K562 (cell line): ENCODE results near the gene F11R. TPM values are rescaled to one million over a fixed set of nuclear protein-coding genes. Genes with fewer than 3 reads are reported as not detected.

Experiments
- ATF1 ChIP-seq, 2 experiments: fragments of 450-650 bp in 1 of 2; IDR thresholded peaks; 2 replicates each; pipeline ENCODE4 v1.6.1; 2016; ENCODE audit warnings: missing compliant biosample characterization in 1 of 2, missing genetic modification characterization in 1 of 2
- CC2D1A ChIP-seq: fragments of 450-650 bp; IDR thresholded peaks from 2 replicates; pipeline ENCODE4 v1.6.1; 2017; ENCODE audit warnings: mild to moderate bottlenecking
- E2F1 ChIP-seq: sonication (generic); formaldehyde crosslinking; IDR thresholded peaks from 2 replicates; pipeline ENCODE4 v1.8.1; 2023; ENCODE audit warnings: mild to moderate bottlenecking, missing genetic modification reagents, moderate library complexity
- JUND ChIP-seq, 2 experiments: IDR thresholded peaks; 2 replicates in 1 of 2; 3 replicates in 1 of 2; pipeline ENCODE4 v1.6.1; 2011; ENCODE audit warnings: borderline replicate concordance in 2 of 2, low read depth in 2 of 2, low read length in 2 of 2, improper control_type of control experiment in 1 of 2, missing biosample characterization in 1 of 2, missing genetic modification characterization in 1 of 2, missing genetic modification reagents in 1 of 2
- MAFG ChIP-seq: fragments of 450-650 bp; conservative IDR thresholded peaks from 2 replicates; pipeline ENCODE4 v1.6.1; 2016; ENCODE audit warnings: missing genetic modification characterization, missing compliant biosample characterization
- MAZ ChIP-seq, 2 experiments: fragments of 450-650 bp in 1 of 2; sonication (generic) in 1 of 2; formaldehyde crosslinking; IDR thresholded peaks in 1 of 2; conservative IDR thresholded peaks in 1 of 2; 2 replicates each; pipeline versions ENCODE4 v1.4.0 to v1.5.0; 2020; ENCODE audit warnings: mild to moderate bottlenecking in 1 of 2, missing genetic modification reagents in 1 of 2
- NBN ChIP-seq: fragments of 450-650 bp; IDR thresholded peaks from 2 replicates; pipeline ENCODE4 v1.6.1; 2016; ENCODE audit warnings: low read depth, mild to moderate bottlenecking
- PCBP1 ChIP-seq: fragments of 200-400 bp; formaldehyde crosslinking; IDR thresholded peaks from 2 replicates; pipeline ENCODE4 v1.6.1; 2018; ENCODE audit warnings: mild to moderate bottlenecking, low read depth, low read length; ENCODE audit not compliant: poor library complexity, severe bottlenecking
- RBM15 ChIP-seq: fragments of 200-400 bp; formaldehyde crosslinking; IDR thresholded peaks from 2 replicates; pipeline ENCODE4 v1.6.1; 2018; ENCODE audit warnings: mild to moderate bottlenecking, low read length, moderate library complexity; ENCODE audit not compliant: insufficient read depth
- RBM17 ChIP-seq: fragments of 200-400 bp; formaldehyde crosslinking; IDR thresholded peaks from 2 replicates; pipeline ENCODE4 v1.6.1; 2017; ENCODE audit warnings: low read depth, mild to moderate bottlenecking, low read length, borderline replicate concordance
- RBM25 ChIP-seq: fragments of 200-400 bp; formaldehyde crosslinking; IDR thresholded peaks from 2 replicates; pipeline ENCODE4 v1.6.1; 2018; ENCODE audit warnings: low read length, low read depth, moderate library complexity; ENCODE audit not compliant: severe bottlenecking
- TFE3 ChIP-seq: fragments of 450-650 bp; formaldehyde crosslinking; IDR thresholded peaks from 2 replicates; pipeline ENCODE4 v1.4.0; 2020; ENCODE audit warnings: mild to moderate bottlenecking, mixed read lengths
- ZBTB2 ChIP-seq: fragments of 450-650 bp; IDR thresholded peaks from 2 replicates; pipeline ENCODE4 v1.6.1; 2016; ENCODE audit warnings: antibody characterized with exemption
- ZFP91 ChIP-seq: sonication (generic); formaldehyde crosslinking; IDR thresholded peaks from 2 replicates; pipeline ENCODE4 v1.8.0; 2022; ENCODE audit warnings: mild to moderate bottlenecking, missing genetic modification reagents
- ZNF134 ChIP-seq: fragments of 250-450 bp; sonication (Bioruptor Pico); conservative IDR thresholded peaks from 2 replicates; pipeline ENCODE4 v1.4.0; 2020
- ZNF175 ChIP-seq: fragments of 200-800 bp; sonication (Bioruptor generic); IDR thresholded peaks from 2 replicates; pipeline ENCODE4 v1.6.1; 2016; ENCODE audit warnings: low read depth, mild to moderate bottlenecking, missing genetic modification characterization, missing compliant biosample characterization
- ZNF274 ChIP-seq: IDR thresholded peaks from 2 replicates; pipeline ENCODE4 v1.6.1; 2011; ENCODE audit warnings: low read depth, mild to moderate bottlenecking, low read length, moderate library complexity, borderline replicate concordance
- ZNF282 ChIP-seq: sonication (generic); formaldehyde crosslinking; IDR thresholded peaks from 2 replicates; pipeline ENCODE4 v1.8.1; 2023; ENCODE audit warnings: missing genetic modification reagents
- ZNF311 ChIP-seq: fragments of 250-450 bp; sonication (Bioruptor Pico); IDR thresholded peaks from 2 replicates; pipeline ENCODE4 v1.4.0; 2020; ENCODE audit warnings: mild to moderate bottlenecking, moderate library complexity
- ZNF589 ChIP-seq: fragments of 200-800 bp; sonication (Bioruptor generic); IDR thresholded peaks from 2 replicates; pipeline ENCODE4 v1.6.1; 2016; ENCODE audit warnings: low read depth, missing genetic modification characterization, missing compliant biosample characterization
- ZNF778 ChIP-seq: fragments of 450-650 bp; formaldehyde crosslinking; IDR thresholded peaks from 2 replicates; pipeline ENCODE4 v1.4.0; 2020; ENCODE audit warnings: mild to moderate bottlenecking, moderate library complexity
- polyA plus RNA-seq, 8 experiments: library from polyadenylated mRNA; depleted of rRNA in 4 of 8; stranded (reverse) in 5 of 8; unstranded in 3 of 8; fragments of >200 nt; fragmentation: Nextera tagmentation in 2 of 8; fragmentation: Illumina TruSeq in 1 of 8; extraction: Ambion mirVana in 2 of 8; extraction: Trizol in 1 of 8; gene quantifications; 2 replicates each; pipeline versions ENCODE4 v1.2.1 to v1.2.3, GENCODE V29; 2011 to 2014; ENCODE audit warnings: inconsistent platforms in 1 of 8, missing spikeins in 1 of 8
- total RNA-seq, 7 experiments: library from RNA; depleted of rRNA in 6 of 7; stranded (reverse); fragments of >200 nt in 6 of 7; fragmentation: Illumina TruSeq in 2 of 7; extraction: Trizol in 2 of 7; gene quantifications; 2 replicates each; pipeline versions ENCODE4 v1.2.1 to v1.2.3, GENCODE V29; 2011 to 2021; ENCODE audit warnings: low replicate concordance in 1 of 7

F11R gene
- total and polyA plus RNA-seq, 9 of the 15 experiments (the other 6 are each of a cell fraction or from before 2014, with no cell fraction given), result 27.4 to 187 (median 52.5) TPM

- TF ChIP-seq ZNF274 (no peak), CC2D1A (peak; percentile 65; the same call in 1 of the 2 replicates), JUND (IDR thresholded peaks at IDR 0.05; ENCODE audit: borderline replicate concordance, low read depth, low read length) (peak; percentile 89), JUND (tag; IDR thresholded peaks at IDR 0.05; ENCODE audit: borderline replicate concordance, low read depth, low read length) (peak; percentile 82; the same call in 1 of the 3 replicates), ZNF311 (CRISPR knock-in tag) (0 out of 2 replicates have a peak, but pooled peaks have one; percentile 14), ZNF175 (CRISPR knock-in tag) (peak; percentile 77), NBN (peak; percentile 88), RBM17 (no peak), RBM15 (no peak), ATF1 (CRISPR knock-in tag; IDR thresholded peaks at IDR 0.05) (no peak), ATF1 (tag; IDR thresholded peaks at IDR 0.05) (peak; percentile 91), ZNF282 (no peak), ZFP91 (CRISPR knock-in tag) (no peak), TFE3 (CRISPR knock-in tag) (no peak), ZNF778 (CRISPR knock-in tag) (no peak), RBM25 (no peak), E2F1 (CRISPR knock-in tag) (no peak), MAZ (CRISPR knock-in tag; conservative IDR thresholded peaks at IDR 0.05 in 1 of 2, IDR thresholded peaks at IDR 0.05 in 1 of 2) (peak; percentile 74 to 79; a peak in 3 of 4 replicates), ZNF134 (no peak), ZBTB2 (peak; percentile 83; the same call in 1 of the 2 replicates), MAFG (no peak), ZNF589 (CRISPR knock-in tag) (peak; percentile 93), PCBP1 (no peak)
Observed at GRCh38 chr1:161013488-161014230, 7.3 kb downstream of the F11R start (continued).
